ENCODE results near the gene MATN4.

DNA sequence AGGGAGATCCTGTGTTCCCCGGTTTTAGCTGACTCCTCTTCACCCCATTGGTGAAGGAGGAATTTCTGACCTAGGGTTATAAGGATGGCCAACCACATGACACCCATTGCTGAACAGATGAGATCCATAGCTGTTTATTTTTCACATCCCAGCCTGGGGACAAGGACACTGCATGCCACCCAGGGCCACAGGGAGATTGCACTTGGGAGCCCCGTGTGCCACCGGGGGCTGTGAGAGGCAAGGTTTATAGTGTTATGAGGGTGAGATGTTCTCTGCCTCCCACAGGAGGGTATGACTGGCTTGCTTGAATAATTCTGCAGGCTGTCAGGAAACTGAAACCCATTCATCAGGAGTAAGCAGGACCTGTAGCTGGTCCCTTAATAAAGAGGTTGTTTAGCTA, 39.0 kb downstream of the MATN4 start:
- TF ChIP-seq, protein P1, sequence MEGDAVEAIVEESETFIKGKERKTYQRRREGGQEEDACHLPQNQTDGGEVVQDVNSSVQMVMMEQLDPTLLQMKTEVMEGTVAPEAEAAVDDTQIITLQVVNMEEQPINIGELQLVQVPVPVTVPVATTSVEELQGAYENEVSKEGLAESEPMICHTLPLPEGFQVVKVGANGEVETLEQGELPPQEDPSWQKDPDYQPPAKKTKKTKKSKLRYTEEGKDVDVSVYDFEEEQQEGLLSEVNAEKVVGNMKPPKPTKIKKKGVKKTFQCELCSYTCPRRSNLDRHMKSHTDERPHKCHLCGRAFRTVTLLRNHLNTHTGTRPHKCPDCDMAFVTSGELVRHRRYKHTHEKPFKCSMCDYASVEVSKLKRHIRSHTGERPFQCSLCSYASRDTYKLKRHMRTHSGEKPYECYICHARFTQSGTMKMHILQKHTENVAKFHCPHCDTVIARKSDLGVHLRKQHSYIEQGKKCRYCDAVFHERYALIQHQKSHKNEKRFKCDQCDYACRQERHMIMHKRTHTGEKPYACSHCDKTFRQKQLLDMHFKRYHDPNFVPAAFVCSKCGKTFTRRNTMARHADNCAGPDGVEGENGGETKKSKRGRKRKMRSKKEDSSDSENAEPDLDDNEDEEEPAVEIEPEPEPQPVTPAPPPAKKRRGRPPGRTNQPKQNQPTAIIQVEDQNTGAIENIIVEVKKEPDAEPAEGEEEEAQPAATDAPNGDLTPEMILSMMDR (conservative IDR thresholded peaks at IDR 0.05; ENCODE audit: low read depth in 2 of 2) = no peak
- TF ChIP-seq NANOG (IDR thresholded peaks at IDR 0.05; ENCODE audit: borderline replicate concordance) = no peak
- TF ChIP-seq EZH2 (IDR thresholded peaks at IDR 0.05; ENCODE audit: low read depth, unreplicated experiment) = no peak
- TF ChIP-seq POLR2AphosphoS5 (IDR thresholded peaks at IDR 0.05; ENCODE audit: low read depth) = no peak
- TF ChIP-seq EZH2phosphoT487 (IDR thresholded peaks at IDR 0.05; ENCODE audit: unreplicated experiment) = no peak

Measured in GM23338 (cell line).